Astrocyte (in vitro differentiated cells and primary cell): ENCODE data around the gene SCAMP1. TPM values are rescaled to one million over a fixed set of nuclear protein-coding genes. Genes with fewer than 3 reads are reported as not detected.

Source experiments
- DNase-seq: peaks from one replicate; pipeline ENCODE4 v3.0.0-alpha.2; 2010; ENCODE audit warnings: low read depth
- FAIRE-seq: peaks from 2 replicates; lab custom pipeline; 2011; peaks lifted over from hg19 to GRCh38; lab: Jason Lieb, UNC
- H2AFZ ChIP-seq: 2 replicates; pipeline ENCODE4 v1.6.0; 2012; ENCODE audit warnings: low read depth, low read length, inconsistent platforms
- H3K27ac ChIP-seq: 2 replicates; pipeline ENCODE4 v1.5.1; 2011; ENCODE audit warnings: low read depth, low read length, inconsistent platforms
- H3K27me3 ChIP-seq: 2 replicates; pipeline ENCODE4 v1.6.0; 2011; ENCODE audit warnings: low read length, inconsistent platforms; ENCODE audit not compliant: insufficient read depth
- H3K36me3 ChIP-seq: 2 replicates; pipeline ENCODE4 v1.5.1; 2011; ENCODE audit warnings: low read length, inconsistent platforms; ENCODE audit not compliant: insufficient read depth
- H3K4me1 ChIP-seq: 2 replicates; pipeline ENCODE4 v1.5.1; 2011; ENCODE audit warnings: low read length, inconsistent platforms; ENCODE audit not compliant: insufficient read depth
- H3K4me2 ChIP-seq: 2 replicates; pipeline ENCODE4 v1.6.0; 2012; ENCODE audit warnings: low read length, inconsistent platforms
- H3K4me3 ChIP-seq: 2 replicates; pipeline ENCODE4 v1.5.1; 2011; ENCODE audit warnings: low read depth, mild to moderate bottlenecking, low read length, inconsistent platforms; ENCODE audit not compliant: insufficient read depth
- H3K79me2 ChIP-seq: 2 replicates; pipeline ENCODE4 v1.6.0; 2012; ENCODE audit warnings: mild to moderate bottlenecking, low read length, inconsistent platforms; ENCODE audit not compliant: insufficient read depth
- H3K9ac ChIP-seq: 2 replicates; pipeline ENCODE4 v1.6.0; 2012; ENCODE audit warnings: mild to moderate bottlenecking, low read length, inconsistent platforms
- H3K9me3 ChIP-seq: 2 replicates; pipeline ENCODE4 v1.5.1; 2012; ENCODE audit warnings: low read depth, mild to moderate bottlenecking, low read length, inconsistent platforms; ENCODE audit not compliant: insufficient read depth
- H4K20me1 ChIP-seq: 2 replicates; pipeline ENCODE4 v1.6.0; 2012; ENCODE audit warnings: low read length, inconsistent platforms; ENCODE audit not compliant: insufficient read depth
- H3K27ac Mint-ChIP-seq: one replicate; pipeline ENCODE4 v1.8.0; 2021; ENCODE audit warnings: mild to moderate bottlenecking, mixed read lengths; ENCODE audit not compliant: unreplicated experiment
- H3K27me3 Mint-ChIP-seq: one replicate; pipeline ENCODE4 v1.8.0; 2021; ENCODE audit warnings: low read depth, mixed read lengths; ENCODE audit not compliant: unreplicated experiment
- H3K36me3 Mint-ChIP-seq: one replicate; pipeline ENCODE4 v1.8.0; 2021; ENCODE audit warnings: low read depth, mixed read lengths; ENCODE audit not compliant: unreplicated experiment
- H3K4me1 Mint-ChIP-seq: one replicate; pipeline ENCODE4 v1.8.0; 2021; ENCODE audit warnings: low read depth, mixed read lengths; ENCODE audit not compliant: unreplicated experiment
- H3K4me3 Mint-ChIP-seq: one replicate; pipeline ENCODE4 v1.8.0; 2021; ENCODE audit warnings: mild to moderate bottlenecking, moderate library complexity, mixed read lengths; ENCODE audit not compliant: unreplicated experiment
- H3K9me3 Mint-ChIP-seq: one replicate; pipeline ENCODE4 v1.8.0; 2021; ENCODE audit warnings: mild to moderate bottlenecking, mixed read lengths; ENCODE audit not compliant: unreplicated experiment
- CTCF ChIP-seq: IDR thresholded peaks from 2 replicates; pipeline ENCODE4 v1.5.1; 2011; ENCODE audit warnings: low read depth, mild to moderate bottlenecking, inconsistent platforms, low read length, moderate library complexity; ENCODE audit not compliant: insufficient read depth
- EZH2 ChIP-seq: IDR thresholded peaks from 2 replicates; pipeline ENCODE4 v1.6.1; 2012; ENCODE audit warnings: mild to moderate bottlenecking, low read length, inconsistent platforms; ENCODE audit not compliant: insufficient read depth
- total RNA-seq: library from RNA; stranded (reverse); gene quantifications from 2 replicates; pipeline ENCODE4 v1.2.1, GENCODE V29; 2021

SCAMP1 gene
- total RNA-seq, 1 donor from 2014 or later, result 52.6 TPM

GRCh38 chr5:78495800-78496199, 135.4 kb downstream of the SCAMP1 start:
- Histone ChIP-seq H3K4me3 (no peak overlapping the region), H3K27ac (no peak overlapping the region), H2AFZ (no peak overlapping the region), H3K4me2 (peak overlapping the region; percentile 39), H3K79me2 (peaks cover 80% of the 10 kb centered on the region), H3K9me3 (no peaks in the 10 kb centered on the region), H3K9ac (no peak overlapping the region), H3K36me3 (no peaks in the 10 kb centered on the region), H3K4me1 (peaks cover 11% of the 10 kb centered on the region), H3K27me3 (no peaks in the 10 kb centered on the region), H4K20me1 (peaks cover 55% of the 10 kb centered on the region)
- Mint-ChIP-seq H3K4me1 (peaks cover 31% of the 10 kb centered on the region), H3K27ac (peak overlapping the region; percentile 6), H3K4me3 (no peak overlapping the region), H3K9me3 (no peaks in the 10 kb centered on the region), H3K36me3 (peaks cover 20% of the 10 kb centered on the region), H3K27me3 (no peaks in the 10 kb centered on the region)
- FAIRE-seq (no peak), DNase-seq (peak; percentile 47)
- TF ChIP-seq CTCF (no peak), EZH2 (no peak)

DNA sequence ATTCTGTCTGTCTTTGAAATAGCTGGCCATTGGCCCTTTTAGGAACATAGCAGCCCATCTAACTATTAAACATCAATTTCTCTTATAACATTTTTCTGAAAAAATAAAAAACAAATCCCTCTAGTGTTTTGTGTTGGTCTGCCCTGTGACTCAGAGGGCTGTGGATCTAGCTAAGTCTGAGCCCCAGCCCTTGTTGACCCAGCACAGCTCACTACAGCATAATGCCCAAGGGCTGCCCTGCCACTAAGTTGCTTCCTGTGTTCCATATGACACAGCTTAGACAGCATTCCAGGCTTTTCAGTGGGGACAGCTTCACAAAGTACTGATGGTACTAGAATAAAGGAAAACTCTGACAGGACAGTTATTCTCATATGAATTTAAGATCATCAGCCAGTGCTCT, 136.0 kb downstream of the SCAMP1 start:
- H3K9me3 ChIP-seq, result no peaks in the 10 kb centered on the region
- H3K4me3 ChIP-seq, result no peak overlapping the region
- peaks cover 14% of the 10 kb centered on the region for H3K4me1 ChIP-seq
- peaks cover 51% of the 10 kb centered on the region for H4K20me1 ChIP-seq
- H3K4me2 ChIP-seq, result peak overlapping the region; percentile 39
- H3K9me3 Mint-ChIP-seq, result no peaks in the 10 kb centered on the region
- peaks cover 80% of the 10 kb centered on the region for H3K79me2 ChIP-seq
- no peak overlapping the region for H3K9ac ChIP-seq
- no peak overlapping the region for H3K27ac ChIP-seq
- TF ChIP-seq EZH2 (no peak), CTCF (no peak)
- H3K27ac Mint-ChIP-seq, result peak overlapping the region; percentile 30
- FAIRE-seq (no peak), DNase-seq (no peak)
- H3K27me3 Mint-ChIP-seq, result no peaks in the 10 kb centered on the region
- H3K4me3 Mint-ChIP-seq, result no peak overlapping the region
- peaks cover 19% of the 10 kb centered on the region for H3K36me3 Mint-ChIP-seq
- H2AFZ ChIP-seq, result no peak overlapping the region
- no peaks in the 10 kb centered on the region for H3K36me3 ChIP-seq
- H3K4me1 Mint-ChIP-seq, result peaks cover 34% of the 10 kb centered on the region
- H3K27me3 ChIP-seq, result no peaks in the 10 kb centered on the region

GRCh38 chr5:78497573-78498533, 137.4 kb downstream of the SCAMP1 start:
- FAIRE-seq (no peak), DNase-seq (peak; percentile 61)
- Histone ChIP-seq H3K36me3 (no peaks in the 10 kb centered on the region), H3K9ac (no peak overlapping the region), H4K20me1 (peaks cover 42% of the 10 kb centered on the region), H3K79me2 (peaks cover 90% of the 10 kb centered on the region), H3K27me3 (no peaks in the 10 kb centered on the region), H3K4me1 (peaks cover 25% of the 10 kb centered on the region), H3K27ac (no peak overlapping the region), H3K9me3 (no peaks in the 10 kb centered on the region), H3K4me3 (no peak overlapping the region), H2AFZ (no peak overlapping the region), H3K4me2 (no peak overlapping the region)
- H3K36me3 Mint-ChIP-seq, result peaks cover 16% of the 10 kb centered on the region
- no peaks in the 10 kb centered on the region for H3K9me3 Mint-ChIP-seq
- no peak overlapping the region for H3K4me3 Mint-ChIP-seq
- no peak for TF ChIP-seq EZH2
- no peak for TF ChIP-seq CTCF
- no peaks in the 10 kb centered on the region for H3K27me3 Mint-ChIP-seq
- peak overlapping the region; percentile 63 for H3K27ac Mint-ChIP-seq
- peaks cover 39% of the 10 kb centered on the region for H3K4me1 Mint-ChIP-seq
